ENCODE measurements around the gene TTC34. TPM values are rescaled to one million over a fixed set of nuclear protein-coding genes. Genes with fewer than 3 reads are reported as not detected.
A peak's percentile ranks its signal among the peaks of the same experiment; 100 is the strongest.

Gene TTC34
- total RNA-seq, 1 donor from 2014 or later: 0.13 TPM

DNA sequence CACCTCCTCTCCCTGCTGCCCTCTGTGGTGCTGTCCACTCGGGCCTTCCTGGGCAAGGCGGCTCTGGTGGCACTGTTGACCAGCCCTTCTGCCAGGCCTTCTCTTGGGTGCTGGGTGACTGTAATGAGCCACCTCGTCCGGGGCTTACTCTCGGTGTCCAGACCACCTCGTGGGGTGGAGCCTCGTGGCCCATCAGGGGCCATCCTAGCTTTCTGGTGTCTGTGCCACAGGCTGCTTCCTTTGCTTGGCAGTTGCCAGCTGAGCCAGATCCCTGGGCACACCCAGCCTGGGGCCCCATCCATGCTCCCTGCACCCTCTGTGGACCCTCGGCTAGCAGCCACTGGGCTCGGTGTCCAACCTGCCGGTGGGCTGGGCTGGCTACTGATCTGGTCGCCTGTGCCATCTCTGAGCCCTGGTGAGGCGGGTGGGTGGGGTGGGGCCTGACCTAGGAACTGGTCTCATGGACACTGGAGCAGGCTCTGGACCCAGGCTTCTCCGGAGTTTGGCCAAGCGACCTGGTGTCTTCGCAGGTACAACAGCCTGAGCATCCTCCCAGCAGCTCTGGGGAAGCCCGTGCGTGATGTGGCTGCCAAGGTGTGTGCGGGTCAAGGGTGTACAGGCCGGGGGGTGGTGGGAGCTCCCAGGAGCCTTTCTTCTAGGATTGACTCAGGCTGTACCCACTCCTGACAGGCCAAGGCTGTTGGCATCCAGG is 213.5 kb downstream of the TTC34 start:
- no peaks in the 10 kb centered on the region for H3K27me3 ChIP-seq (ENCODE audit: control insufficient read depth, insufficient read depth, low read length)
- no peak overlapping the region for H3K4me3 ChIP-seq (ENCODE audit: low read depth, low read length)
- no peak for DNase-seq (ENCODE audit: low read depth)
- H3K36me3 ChIP-seq (ENCODE audit: control insufficient read depth, insufficient read depth, low read length): no peaks in the 10 kb centered on the region
- TF ChIP-seq CTCF (IDR thresholded peaks at IDR 0.05; ENCODE audit: insufficient read depth, low read length, poor library complexity, severe bottlenecking): no peak

GRCh38 chr1:2587071-2587859 is 214.2 kb downstream of the TTC34 start:
- Histone ChIP-seq H3K27me3 (ENCODE audit: control insufficient read depth, insufficient read depth, low read length) (no peaks in the 10 kb centered on the region), H3K4me3 (ENCODE audit: low read depth, low read length) (peak overlapping the region; percentile 72), H3K36me3 (ENCODE audit: control insufficient read depth, insufficient read depth, low read length) (no peaks in the 10 kb centered on the region)
- DNase-seq (ENCODE audit: low read depth): no peak
- no peak for TF ChIP-seq CTCF (IDR thresholded peaks at IDR 0.05; ENCODE audit: insufficient read depth, low read length, poor library complexity, severe bottlenecking)

DNA sequence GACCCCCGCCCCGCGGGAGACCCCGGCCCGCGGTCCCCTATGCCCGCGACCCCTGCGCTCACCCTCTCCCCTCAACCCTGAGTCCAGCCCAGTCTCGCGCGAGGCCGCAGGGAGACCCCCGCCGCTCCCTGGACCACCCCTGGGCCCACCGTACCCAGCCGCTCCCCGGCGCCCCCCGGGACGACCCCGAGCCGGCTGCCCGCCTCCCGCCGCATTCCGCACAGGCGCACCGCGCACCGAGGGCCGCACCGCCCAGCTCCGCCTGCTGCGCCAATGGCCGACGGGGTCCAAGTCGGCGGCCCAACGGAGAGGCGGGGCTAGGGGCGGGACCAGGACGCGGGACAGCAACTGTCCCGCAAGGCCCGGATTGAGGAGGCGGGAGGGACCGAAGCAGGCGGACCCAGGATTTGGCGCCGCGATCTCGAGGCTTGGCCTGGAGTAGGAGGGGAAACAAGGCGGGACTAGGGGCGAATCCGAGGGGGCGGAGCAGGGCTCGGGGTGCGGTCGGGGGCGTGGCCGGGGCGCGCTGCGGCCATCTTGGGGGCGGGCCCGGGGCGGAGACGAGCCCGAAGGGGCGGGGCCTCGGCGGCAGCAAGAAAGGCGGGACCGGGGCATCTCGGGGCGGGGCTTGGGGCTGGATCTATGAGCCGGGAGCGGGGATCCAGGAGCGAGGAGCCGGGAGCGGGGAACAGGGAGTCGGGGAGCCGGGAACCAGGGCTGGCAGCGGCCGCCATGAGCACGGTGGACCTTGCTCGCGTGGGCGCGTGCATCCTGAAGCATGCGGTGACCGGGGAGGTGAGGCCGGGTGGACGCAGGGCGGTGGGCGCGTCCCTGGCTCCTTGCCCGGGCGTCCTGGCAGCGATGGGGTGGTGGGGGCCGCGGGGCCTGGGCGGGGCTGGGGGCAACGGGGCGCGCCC is 215.1 kb downstream of the TTC34 start, which contains the start of gene PRXL2B:
Gene PRXL2B (plus strand): TSS at position 624 of the 917 bp plus-strand sequence. CDS start 109 bp downstream, at position 733.
- no peak for TF ChIP-seq CTCF (IDR thresholded peaks at IDR 0.05; ENCODE audit: insufficient read depth, low read length, poor library complexity, severe bottlenecking)
- H3K4me3 ChIP-seq (ENCODE audit: low read depth, low read length): peak within 1 kb of the TSS; percentile 72
- H3K36me3 ChIP-seq (ENCODE audit: control insufficient read depth, insufficient read depth, low read length): no peaks in the 10 kb centered on the region
- peak; percentile 86 for DNase-seq (ENCODE audit: low read depth)
- H3K27me3 ChIP-seq (ENCODE audit: control insufficient read depth, insufficient read depth, low read length): no peaks in the 10 kb centered on the region

Other genes starting within 250 kb of the TTC34 start
- 14.7 and 16.8 TPM in 2 replicates for gene TNFRSF14, start 245.3 kb downstream of the TTC34 start, total RNA-seq
- 42.0 and 46.6 TPM in 2 replicates for gene PRXL2B, start 214.9 kb downstream of the TTC34 start, total RNA-seq
- 1.9 TPM in 1 of 2 replicates, not detected in the other for gene MMEL1, start 168.7 kb downstream of the TTC34 start, total RNA-seq
- gene ACTRT2, start 219.8 kb upstream of the TTC34 start, total RNA-seq: not detected in 2 replicates

Measured in kidney epithelial cell (primary cell).